H9 (cell line): ENCODE data around the gene ARFGEF2. TPM values are rescaled to one million over a fixed set of nuclear protein-coding genes. Genes with fewer than 3 reads are reported as not detected.

ENCODE experiments used
- DNase-seq: peaks from one replicate; pipeline ENCODE4 v3.0.0-alpha.2; 2017
- H2AFZ ChIP-seq: one replicate; pipeline ENCODE4 v1.6.1; 2013; ENCODE audit warnings: mild to moderate bottlenecking, low read length, control low read depth, moderate library complexity
- H2AK5ac ChIP-seq: 2 replicates; pipeline ENCODE4 v1.6.1; 2013; ENCODE audit warnings: low read length, control low read depth, mixed read lengths; ENCODE audit not compliant: insufficient read length
- H2BK120ac ChIP-seq: one replicate; pipeline ENCODE4 v1.6.1; 2013; ENCODE audit warnings: low read depth, mild to moderate bottlenecking, low read length, control low read depth, inconsistent platforms; ENCODE audit not compliant: poor library complexity, severe bottlenecking
- H2BK12ac ChIP-seq: 2 replicates; pipeline ENCODE4 v1.6.1; 2013; ENCODE audit warnings: low read length, control low read depth, mixed read lengths, low read depth; ENCODE audit not compliant: insufficient read length
- H2BK15ac ChIP-seq: 2 replicates; pipeline ENCODE4 v1.6.1; 2013; ENCODE audit warnings: low read depth, low read length, control low read depth
- H2BK20ac ChIP-seq: one replicate; pipeline ENCODE4 v1.6.1; 2013; ENCODE audit warnings: low read depth, mild to moderate bottlenecking, low read length, control low read depth, inconsistent platforms; ENCODE audit not compliant: poor library complexity, severe bottlenecking
- H2BK5ac ChIP-seq: 2 replicates; pipeline ENCODE4 v1.6.1; 2013; ENCODE audit warnings: low read length, control low read depth, mixed read lengths; ENCODE audit not compliant: insufficient read length
- H3K14ac ChIP-seq: 2 replicates; pipeline ENCODE4 v1.6.1; 2013; ENCODE audit warnings: low read length, control low read depth; ENCODE audit not compliant: insufficient read depth
- H3K18ac ChIP-seq: 2 replicates; pipeline ENCODE4 v1.6.1; 2013; ENCODE audit warnings: low read depth, mild to moderate bottlenecking, mixed read lengths, low read length, control low read depth; ENCODE audit not compliant: insufficient read length
- H3K23ac ChIP-seq: 2 replicates; pipeline ENCODE4 v1.6.1; 2013; ENCODE audit warnings: low read length, control low read depth, mixed read lengths, low read depth; ENCODE audit not compliant: insufficient read length
- H3K23me2 ChIP-seq: 2 replicates; pipeline ENCODE4 v1.6.1; 2013; ENCODE audit warnings: low read depth, mild to moderate bottlenecking, mixed read lengths, low read length, control low read depth; ENCODE audit not compliant: insufficient read length, poor library complexity, severe bottlenecking
- H3K27ac ChIP-seq: 2 replicates; pipeline ENCODE4 v1.5.1; 2013; ENCODE audit warnings: low read length, control low read depth, mixed read lengths, low read depth; ENCODE audit not compliant: insufficient read length
- H3K27me3 ChIP-seq: 2 replicates; pipeline ENCODE4 v1.6.1; 2013; ENCODE audit warnings: low read length, control low read depth, inconsistent platforms; ENCODE audit not compliant: insufficient read depth
- H3K4ac ChIP-seq: 2 replicates; pipeline ENCODE4 v1.6.1; 2013; ENCODE audit warnings: low read depth, mild to moderate bottlenecking, control low read depth, inconsistent platforms, low read length, moderate library complexity
- H3K4me1 ChIP-seq: 2 replicates; pipeline ENCODE4 v1.6.1; 2013; ENCODE audit warnings: low read length, control low read depth, inconsistent platforms; ENCODE audit not compliant: insufficient read depth
- H3K4me2 ChIP-seq: 2 replicates; pipeline ENCODE4 v1.6.1; 2013; ENCODE audit warnings: low read length, control low read depth, mixed read lengths; ENCODE audit not compliant: insufficient read length, insufficient read depth
- H3K56ac ChIP-seq: 2 replicates; pipeline ENCODE4 v1.6.1; 2013; ENCODE audit warnings: low read depth, mild to moderate bottlenecking, mixed read lengths, low read length, control low read depth; ENCODE audit not compliant: insufficient read length
- H3K79me1 ChIP-seq: 2 replicates; pipeline ENCODE4 v1.6.1; 2013; ENCODE audit warnings: low read depth, mild to moderate bottlenecking, moderate library complexity, low read length, control low read depth, inconsistent platforms; ENCODE audit not compliant: insufficient read depth, poor library complexity, severe bottlenecking
- H3K79me2 ChIP-seq: 2 replicates; pipeline ENCODE4 v1.6.1; 2013; ENCODE audit warnings: low read length, control low read depth, inconsistent platforms; ENCODE audit not compliant: insufficient read depth
- H3K9ac ChIP-seq: 2 replicates; pipeline ENCODE4 v1.6.1; 2013; ENCODE audit warnings: low read length, control low read depth, mixed read lengths; ENCODE audit not compliant: insufficient read length; ENCODE audit errors: extremely low read depth
- H3K9me3 ChIP-seq: one replicate; pipeline ENCODE4 v1.6.1; 2013; ENCODE audit warnings: low read depth, low read length, inconsistent platforms; ENCODE audit not compliant: control insufficient read depth
- H3T11ph ChIP-seq: one replicate; pipeline ENCODE4 v1.6.1; 2013; ENCODE audit warnings: mild to moderate bottlenecking, low read length, control low read depth, inconsistent platforms
- H4K20me1 ChIP-seq: one replicate; pipeline ENCODE4 v1.6.1; 2013; ENCODE audit not compliant: control insufficient read depth, insufficient read length, insufficient read depth
- H4K5ac ChIP-seq: 2 replicates; pipeline ENCODE4 v1.6.1; 2013; ENCODE audit warnings: low read depth, mild to moderate bottlenecking, mixed read lengths, low read length, control low read depth; ENCODE audit not compliant: insufficient read length
- H4K8ac ChIP-seq: replicated peaks from 2 replicates; pipeline ENCODE4 v1.6.1; 2013; ENCODE audit warnings: low read length, control low read depth, mixed read lengths, low read depth; ENCODE audit not compliant: insufficient read length
- H4K91ac ChIP-seq: 2 replicates; pipeline ENCODE4 v1.6.1; 2013; ENCODE audit warnings: low read depth, mild to moderate bottlenecking, moderate library complexity, mixed read lengths, low read length, control low read depth; ENCODE audit not compliant: insufficient read length
- H3K27ac Mint-ChIP-seq, 3 experiments: 2 replicates in 2 of 3; 3 replicates in 1 of 3; pipeline ENCODE4 v1.8.0; 2020 to 2021; ENCODE audit warnings: mixed read lengths in 3 of 3, mild to moderate bottlenecking in 1 of 3, moderate library complexity in 1 of 3
- H3K27me3 Mint-ChIP-seq: 2 replicates; pipeline ENCODE4 v1.8.0; 2021; ENCODE audit warnings: low read depth, mild to moderate bottlenecking, moderate library complexity, mixed read lengths
- H3K36me3 Mint-ChIP-seq, 3 experiments: 2 replicates in 2 of 3; 3 replicates in 1 of 3; pipeline ENCODE4 v1.8.0; 2020 to 2021; ENCODE audit warnings: low read depth in 3 of 3, mixed read lengths in 3 of 3; ENCODE audit not compliant: insufficient read depth in 1 of 3
- H3K4me1 Mint-ChIP-seq, 2 experiments: 2 replicates each; pipeline ENCODE4 v1.8.0; 2020; ENCODE audit warnings: mixed read lengths in 2 of 2
- H3K4me3 Mint-ChIP-seq, 2 experiments: 2 replicates in 1 of 2; 3 replicates in 1 of 2; pipeline ENCODE4 v1.8.0; 2020 to 2021; ENCODE audit warnings: mild to moderate bottlenecking in 2 of 2, mixed read lengths in 2 of 2, moderate library complexity in 1 of 2
- H3K9me3 Mint-ChIP-seq, 2 experiments: 2 replicates in 1 of 2; 3 replicates in 1 of 2; pipeline ENCODE4 v1.8.0; 2020; ENCODE audit warnings: mild to moderate bottlenecking in 2 of 2, mixed read lengths in 2 of 2, moderate library complexity in 1 of 2
- WGBS: extraction: QIAGEN DNeasy Blood & Tissue Kit; methylation state at CpG from one replicate; pipeline ENCODE4 v1.1.7; 2013; ENCODE audit warnings: missing lambda C conversion rate, low lambda C conversion rate, mixed read lengths; ENCODE audit not compliant: insufficient read length; ENCODE audit errors: extremely low coverage; 5-methylcytosine and 5-hydroxymethylcytosine counted together
- total RNA-seq: library from RNA; stranded (reverse); gene quantifications from 2 replicates; pipeline ENCODE4 v1.2.1, GENCODE V29; 2021
- TF ChIP-seq, protein P1 (sequence below): fragments of 200-600 bp; sonication (generic); conservative IDR thresholded peaks from 3 replicates; pipeline ENCODE4 v1.8.0; 2021; ENCODE audit warnings: antibody characterized with exemption, mild to moderate bottlenecking

The ARFGEF2 gene
- total RNA-seq, 1 experiment from 2014 or later: 16.6 TPM

DNA sequence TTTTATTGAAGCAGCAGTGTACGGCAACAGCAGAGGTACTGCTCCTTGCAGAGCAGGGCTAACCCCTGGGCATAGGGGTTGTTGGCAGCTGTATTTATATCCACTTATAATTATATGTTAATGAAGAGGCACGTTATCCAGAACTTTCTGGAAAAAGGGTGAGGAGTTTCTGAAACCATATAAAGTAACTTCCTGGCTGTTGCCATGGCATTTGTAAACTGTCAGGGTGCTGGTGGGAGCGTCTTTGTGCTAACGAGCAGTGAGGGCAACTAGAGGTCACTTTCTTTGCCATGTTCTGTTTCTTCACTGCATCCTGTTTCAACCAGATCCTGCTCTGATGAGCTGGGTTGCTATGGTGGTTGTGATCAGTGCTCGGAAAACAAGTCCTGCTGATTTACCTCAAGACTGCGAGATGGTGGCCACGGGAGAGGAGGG lies 11.1 kb upstream of the ARFGEF2 start:
- Histone ChIP-seq H2BK12ac (no peak overlapping the region), H2BK20ac (no peak overlapping the region), H2BK120ac (no peak overlapping the region), H4K5ac (no peak overlapping the region), H3K79me2 (no peaks in the 10 kb centered on the region), H3K56ac (no peak overlapping the region), H4K8ac (no peak overlapping the region), H3K23me2 (no peaks in the 10 kb centered on the region), H2BK15ac (no peak overlapping the region), H3K27me3 (no peaks in the 10 kb centered on the region), H3K14ac (no peak overlapping the region), H4K91ac (no peak overlapping the region), H3K18ac (no peak overlapping the region), H3T11ph (no peak overlapping the region), H2AFZ (no peak overlapping the region), H3K4me2 (no peak overlapping the region), H3K4me1 (no peaks in the 10 kb centered on the region), H3K9me3 (peaks cover 7% of the 10 kb centered on the region), H3K27ac (no peak overlapping the region), H3K9ac (no peak overlapping the region), H3K23ac (no peak overlapping the region), H3K79me1 (no peaks in the 10 kb centered on the region), H2AK5ac (no peak overlapping the region), H4K20me1 (no peaks in the 10 kb centered on the region), H2BK5ac (no peak overlapping the region), H3K4ac (no peak overlapping the region)
- peaks cover 17 to 22% of the 10 kb centered on the region in 2 experiments; a peak in 4 of 5 replicates for H3K9me3 Mint-ChIP-seq
- no peak for DNase-seq
- H3K36me3 Mint-ChIP-seq: peaks cover 0 to 6% (median 0%) of the 10 kb centered on the region in 3 experiments; a peak in 2 of 7 replicates
- H3K27ac Mint-ChIP-seq: no peak overlapping the region
- no peaks in the 10 kb centered on the region for H3K4me1 Mint-ChIP-seq
- WGBS: no CpG with 5 or more reads among the region's 7 CpGs
- peaks cover 36% of the 10 kb centered on the region for H3K27me3 Mint-ChIP-seq
- TF ChIP-seq, protein P1, sequence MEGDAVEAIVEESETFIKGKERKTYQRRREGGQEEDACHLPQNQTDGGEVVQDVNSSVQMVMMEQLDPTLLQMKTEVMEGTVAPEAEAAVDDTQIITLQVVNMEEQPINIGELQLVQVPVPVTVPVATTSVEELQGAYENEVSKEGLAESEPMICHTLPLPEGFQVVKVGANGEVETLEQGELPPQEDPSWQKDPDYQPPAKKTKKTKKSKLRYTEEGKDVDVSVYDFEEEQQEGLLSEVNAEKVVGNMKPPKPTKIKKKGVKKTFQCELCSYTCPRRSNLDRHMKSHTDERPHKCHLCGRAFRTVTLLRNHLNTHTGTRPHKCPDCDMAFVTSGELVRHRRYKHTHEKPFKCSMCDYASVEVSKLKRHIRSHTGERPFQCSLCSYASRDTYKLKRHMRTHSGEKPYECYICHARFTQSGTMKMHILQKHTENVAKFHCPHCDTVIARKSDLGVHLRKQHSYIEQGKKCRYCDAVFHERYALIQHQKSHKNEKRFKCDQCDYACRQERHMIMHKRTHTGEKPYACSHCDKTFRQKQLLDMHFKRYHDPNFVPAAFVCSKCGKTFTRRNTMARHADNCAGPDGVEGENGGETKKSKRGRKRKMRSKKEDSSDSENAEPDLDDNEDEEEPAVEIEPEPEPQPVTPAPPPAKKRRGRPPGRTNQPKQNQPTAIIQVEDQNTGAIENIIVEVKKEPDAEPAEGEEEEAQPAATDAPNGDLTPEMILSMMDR: no peak
- no peak overlapping the region for H3K4me3 Mint-ChIP-seq
